ENCODE measurements around the gene PDE6B. TPM values are rescaled to one million over a fixed set of nuclear protein-coding genes. Genes with fewer than 3 reads are reported as not detected.
"Not testable (repeated sequence)": the region's sequence is repeated elsewhere in the genome, so short reads cannot be mapped to it uniquely, and the experiment has no call there.

PDE6B gene
- total RNA-seq, 1 experiment from 2014 or later: 10.8 TPM

- not testable (repeated sequence) for H3K27ac Mint-ChIP-seq; H3K9me3 ChIP-seq (ENCODE audit: control insufficient read depth, low read depth, low read length); H3K4me2 ChIP-seq (ENCODE audit: insufficient read depth, insufficient read length, low read length); H2BK5ac ChIP-seq (ENCODE audit: insufficient read length, low read length); DNase-seq; H3K4me1 ChIP-seq (ENCODE audit: insufficient read depth, low read length); H3K14ac ChIP-seq (ENCODE audit: insufficient read depth, low read length); H3T11ph ChIP-seq (ENCODE audit: low read length); H3K27me3 Mint-ChIP-seq (ENCODE audit: low read depth); H3K79me1 ChIP-seq (ENCODE audit: insufficient read depth, low read depth, low read length, poor library complexity, severe bottlenecking); H2BK120ac ChIP-seq (ENCODE audit: low read depth, low read length, poor library complexity, severe bottlenecking); H3K4me1 Mint-ChIP-seq; H2BK12ac ChIP-seq (ENCODE audit: insufficient read length, low read depth, low read length); H3K27ac ChIP-seq (ENCODE audit: insufficient read length, low read depth, low read length); H3K4ac ChIP-seq (ENCODE audit: low read depth, low read length); H3K9ac ChIP-seq (ENCODE audit: extremely low read depth, insufficient read length, low read length); H3K23ac ChIP-seq (ENCODE audit: insufficient read length, low read depth, low read length); H2BK20ac ChIP-seq (ENCODE audit: low read depth, low read length, poor library complexity, severe bottlenecking); H4K5ac ChIP-seq (ENCODE audit: insufficient read length, low read depth, low read length); H4K20me1 ChIP-seq (ENCODE audit: control insufficient read depth, insufficient read depth, insufficient read length); H2AFZ ChIP-seq (ENCODE audit: low read length); H3K18ac ChIP-seq (ENCODE audit: insufficient read length, low read depth, low read length); H2AK5ac ChIP-seq (ENCODE audit: insufficient read length, low read length); H2BK15ac ChIP-seq (ENCODE audit: low read depth, low read length); H3K56ac ChIP-seq (ENCODE audit: insufficient read length, low read depth, low read length); H3K27me3 ChIP-seq (ENCODE audit: insufficient read depth, low read length); H4K91ac ChIP-seq (ENCODE audit: insufficient read length, low read depth, low read length); H3K79me2 ChIP-seq (ENCODE audit: insufficient read depth, low read length); H4K8ac ChIP-seq (replicated peaks; ENCODE audit: insufficient read length, low read depth, low read length); H3K4me3 Mint-ChIP-seq; H3K9me3 Mint-ChIP-seq
- peaks cover 12% of the 10 kb centered on the region for H3K23me2 ChIP-seq (ENCODE audit: insufficient read length, low read depth, low read length, poor library complexity, severe bottlenecking)
- peaks cover 21 to 31% (median 29%) of the 10 kb centered on the region in 3 experiments; a peak in 6 of 7 replicates for H3K36me3 Mint-ChIP-seq (ENCODE audit: insufficient read depth in 1 of 3, low read depth in 3 of 3)
- WGBS (ENCODE audit: extremely low coverage, insufficient read length, low lambda C conversion rate): no CpG with 5 or more reads among the region's 11 CpGs
Measured at GRCh38 chr4:669806-670559, 44.6 kb downstream of the PDE6B start.

Data from H9 (cell line).